ENCODE data around the gene THSD7A.
"Not testable (repeated sequence)": the region's sequence is repeated elsewhere in the genome, so short reads cannot be mapped to it uniquely, and the experiment has no call there.

THSD7A gene

DNA sequence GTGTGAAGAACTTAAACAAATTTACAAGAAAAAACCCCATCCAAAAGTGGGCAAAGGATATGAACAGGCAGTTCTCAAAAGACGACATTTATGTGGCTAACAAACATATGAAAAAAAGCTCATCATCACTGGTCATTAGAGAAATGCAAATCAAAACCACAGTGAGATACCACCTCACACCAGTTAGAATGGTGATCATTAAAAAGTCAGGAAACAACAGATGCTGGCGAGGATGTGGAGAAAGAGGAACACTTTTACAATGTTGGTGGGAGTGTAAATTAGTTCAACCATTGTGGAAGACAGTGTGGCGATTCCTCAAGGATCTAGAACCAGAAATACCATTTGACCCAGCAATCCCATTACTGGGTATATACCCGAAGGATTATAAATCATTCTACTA is 388.1 kb downstream of the THSD7A start:
- not testable (repeated sequence) for DNase-seq

DNA sequence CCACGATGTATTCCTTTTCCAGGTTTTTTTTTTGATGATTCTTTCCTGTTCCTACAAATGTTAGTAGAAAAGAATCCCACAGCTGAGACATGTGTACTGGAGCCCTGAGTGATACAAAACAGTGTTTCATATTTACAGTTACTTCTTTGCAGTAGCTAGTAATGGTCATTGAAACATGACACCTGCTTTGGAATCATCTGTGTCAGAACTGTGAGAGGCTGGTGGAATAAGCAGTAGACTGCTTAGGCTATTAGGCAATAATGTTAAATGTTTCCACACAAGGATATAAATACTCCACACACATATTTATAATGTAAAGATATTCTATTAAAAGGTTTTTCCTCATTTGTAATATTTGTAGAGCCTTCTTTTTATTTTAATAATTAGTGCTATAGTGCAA is 394.0 kb downstream of the THSD7A start:
- DNase-seq = no peak

DNA sequence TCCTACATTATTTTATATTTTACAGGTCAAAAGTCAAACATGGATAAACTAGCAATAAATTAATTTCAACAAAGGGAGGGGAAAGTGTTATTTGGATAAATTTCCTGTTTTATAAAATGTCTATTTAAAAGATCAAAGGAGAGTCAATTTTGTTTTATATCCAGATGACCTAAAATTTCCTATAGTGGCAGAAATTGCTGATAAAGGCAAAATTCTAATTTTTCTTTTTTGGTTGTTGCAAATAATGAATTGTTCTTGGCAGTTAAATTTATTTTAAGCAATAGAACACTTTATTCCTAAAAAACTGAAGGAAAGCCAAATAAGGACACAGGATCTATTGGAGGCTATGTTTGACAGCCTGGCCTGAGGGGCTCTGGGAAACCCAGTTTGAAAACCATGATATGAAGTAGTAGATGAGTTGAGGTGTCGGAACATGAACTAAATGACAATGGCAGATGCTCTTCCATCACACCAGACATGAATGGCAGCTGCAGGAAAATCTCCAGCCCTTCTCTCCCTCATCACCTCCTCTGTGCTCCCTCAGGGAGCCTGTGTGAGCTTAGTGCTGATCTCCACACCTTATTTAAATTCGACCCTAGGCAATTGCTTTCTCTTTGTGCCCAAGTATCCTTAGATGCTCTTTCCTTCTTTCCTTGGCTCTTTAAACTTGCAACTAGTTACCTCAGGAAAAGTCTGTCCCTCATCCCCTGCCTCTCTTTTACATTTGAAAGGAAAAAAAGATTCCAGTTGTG is 395.0 kb downstream of the THSD7A start:
- DNase-seq = no peak

DNA sequence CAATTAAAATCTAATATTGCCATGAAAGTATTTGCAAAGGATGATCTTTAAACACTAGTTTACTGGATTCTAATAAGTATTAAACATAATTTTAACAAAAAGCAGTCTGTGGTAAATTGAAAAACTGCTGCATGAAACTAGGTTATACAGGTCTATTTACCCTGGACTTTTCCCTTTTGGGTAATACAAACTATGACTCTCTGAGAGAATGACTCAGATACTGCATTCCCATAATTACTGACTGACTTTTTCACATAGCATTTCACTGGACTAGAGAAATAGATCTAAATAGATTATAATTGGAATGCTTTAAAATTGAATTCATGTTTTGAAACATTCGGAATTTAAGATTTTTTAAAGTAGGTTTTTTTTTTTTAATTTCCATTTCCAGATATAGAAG is 395.7 kb downstream of the THSD7A start:
- no peak for DNase-seq

DNA sequence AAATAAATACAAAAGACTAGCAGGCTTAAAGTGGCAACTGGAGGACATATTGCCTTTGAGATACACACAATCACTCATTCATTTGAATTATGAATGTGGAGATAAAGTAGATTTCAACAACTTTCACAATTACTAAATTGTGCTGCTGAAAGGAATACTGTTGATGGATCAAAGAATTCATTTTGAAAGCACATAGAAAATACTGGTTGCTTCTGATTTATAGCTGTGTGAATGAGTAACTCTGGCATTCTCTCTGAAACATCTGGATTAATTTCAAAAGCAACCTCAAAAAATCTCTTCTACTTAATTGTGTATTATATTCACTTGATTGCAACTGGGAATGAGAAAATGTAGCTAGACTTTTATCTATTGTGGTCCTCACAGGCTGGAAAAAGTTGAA is 397.6 kb downstream of the THSD7A start:
- no peak for DNase-seq

DNA sequence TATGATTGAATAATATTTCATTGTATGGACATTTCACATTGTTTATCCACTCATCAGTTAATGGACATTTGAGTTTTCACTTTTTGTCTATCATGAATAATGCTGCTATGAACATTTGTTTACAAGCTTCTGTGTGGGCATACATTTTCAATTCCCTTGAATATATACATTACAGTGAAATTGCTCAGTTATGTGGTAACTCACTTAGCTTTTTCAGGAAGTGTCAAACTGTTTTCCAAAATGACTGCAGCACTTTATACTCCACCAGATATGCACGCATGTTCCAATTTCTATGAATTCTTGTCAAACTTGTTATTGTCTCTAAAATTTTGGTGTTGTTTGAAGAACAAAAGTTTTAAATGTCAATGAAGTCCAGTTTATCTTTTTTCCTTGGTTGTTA is 401.2 kb downstream of the THSD7A start:
- no peak for DNase-seq

DNA sequence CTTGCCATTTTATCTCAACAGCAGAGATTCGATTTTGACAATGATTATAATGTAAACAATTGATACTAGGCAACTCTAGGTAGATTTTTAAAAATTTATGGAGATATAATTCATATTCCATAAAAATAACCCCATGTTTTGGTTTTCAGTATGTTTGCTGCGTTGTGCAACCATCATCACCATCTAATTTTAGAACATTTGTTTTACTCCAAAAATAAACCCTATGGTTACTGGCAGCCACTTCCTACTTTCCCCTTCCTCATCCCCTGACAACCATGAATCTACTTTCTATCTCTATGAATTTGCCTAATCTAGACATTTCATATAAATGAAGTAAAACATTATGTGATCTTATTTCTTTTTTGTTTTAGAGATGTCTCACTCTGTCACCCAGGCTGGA is 401.9 kb downstream of the THSD7A start:
- no peak for DNase-seq

DNA sequence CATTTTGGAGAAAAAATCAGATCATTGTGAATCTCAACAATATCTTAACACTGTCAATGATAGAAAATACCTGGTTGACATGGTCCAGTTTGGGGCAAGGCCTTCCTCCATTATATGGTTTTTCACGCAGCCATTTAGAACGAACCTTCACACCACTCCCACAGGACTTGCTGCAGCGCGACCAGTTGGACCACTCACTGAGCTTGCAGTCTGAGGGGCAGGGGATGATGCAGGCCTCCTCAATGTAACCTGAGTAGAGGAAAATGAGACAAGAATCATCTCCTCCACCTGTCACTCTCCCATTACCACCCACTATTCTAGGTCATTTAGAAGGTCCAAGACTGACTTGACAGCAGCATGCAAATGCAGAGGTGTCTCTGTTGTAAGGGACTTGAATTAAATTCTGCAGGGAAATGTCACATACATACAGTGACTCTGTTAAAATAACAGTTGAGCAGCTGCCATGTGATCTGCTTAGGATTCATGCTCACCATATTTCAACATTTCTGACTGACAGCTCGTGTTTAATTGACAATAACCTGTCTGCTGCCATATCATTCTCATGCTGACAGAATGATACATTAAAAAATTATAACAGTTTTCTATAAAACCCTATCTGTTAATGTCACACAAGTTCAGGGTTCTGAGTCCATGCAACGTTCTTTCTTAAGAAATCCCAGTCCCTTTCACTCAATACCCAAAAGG is 403.0 kb downstream of the THSD7A start:
- no peak for DNase-seq

DNA sequence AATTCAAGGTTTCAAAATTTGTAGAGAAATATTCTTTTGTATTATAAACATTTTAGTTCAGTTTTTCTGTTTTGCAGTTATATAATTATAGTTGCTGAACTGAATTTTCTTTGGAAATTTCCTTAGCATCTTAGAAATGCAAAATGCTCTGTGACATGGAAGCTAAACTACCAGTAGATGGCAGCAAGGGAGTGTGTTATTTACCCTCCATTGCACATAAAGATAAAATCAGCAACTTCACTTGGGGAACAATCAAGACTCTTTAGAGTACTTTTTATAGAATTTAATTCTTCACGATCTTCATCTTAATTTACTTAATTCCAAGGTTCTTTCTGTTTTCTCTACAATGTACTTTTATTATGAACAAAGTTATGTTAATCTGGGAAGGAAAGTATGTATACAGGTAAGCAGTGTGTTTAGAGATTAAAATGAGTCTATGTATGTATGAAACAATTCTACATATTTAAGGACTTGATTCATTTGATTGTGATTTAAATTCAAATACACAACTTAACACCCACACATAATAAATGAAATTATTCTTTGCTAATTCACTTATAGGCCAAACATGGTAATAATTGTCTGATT is 404.2 kb downstream of the THSD7A start:
- DNase-seq = peak; percentile 48

DNA sequence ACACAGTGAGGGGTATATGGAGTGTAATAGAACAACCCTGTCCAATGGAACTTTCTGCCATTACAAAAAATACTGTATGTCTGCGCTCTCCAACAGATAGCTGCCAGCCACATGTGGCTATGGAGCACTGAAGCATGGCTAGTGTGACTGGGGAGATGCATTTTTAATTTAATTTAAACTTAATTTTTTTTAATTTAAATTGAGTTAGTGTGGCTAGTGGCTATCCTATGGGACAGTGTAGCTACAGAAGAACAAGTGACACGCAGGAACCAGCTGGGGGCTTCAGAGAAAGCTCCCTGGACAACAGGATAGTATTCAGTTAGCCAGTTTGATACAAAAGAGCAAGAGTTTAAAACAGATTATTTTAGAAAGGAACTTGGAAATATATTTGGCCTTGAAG is 408.0 kb downstream of the THSD7A start:
- DNase-seq = no peak

DNA sequence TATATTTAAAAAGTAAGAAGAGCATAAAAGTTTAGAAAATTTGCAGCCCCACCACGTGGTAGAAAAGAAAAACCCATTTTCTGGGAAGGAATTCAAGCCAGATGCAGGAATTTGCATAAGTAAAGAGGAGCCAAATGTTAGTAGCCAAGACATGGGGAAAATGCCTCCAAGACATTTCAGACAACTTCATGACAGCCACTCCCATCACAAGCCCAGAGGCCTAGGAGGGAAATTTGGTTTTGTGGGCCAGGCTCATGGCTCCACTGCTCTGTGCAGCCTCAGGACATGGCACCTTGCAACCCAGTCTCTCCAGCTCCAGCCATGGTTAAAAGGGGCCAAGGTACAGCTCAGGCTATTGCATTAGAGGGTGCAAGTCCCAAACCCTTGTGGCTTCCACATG is 411.9 kb downstream of the THSD7A start:
- no peak for DNase-seq

DNA sequence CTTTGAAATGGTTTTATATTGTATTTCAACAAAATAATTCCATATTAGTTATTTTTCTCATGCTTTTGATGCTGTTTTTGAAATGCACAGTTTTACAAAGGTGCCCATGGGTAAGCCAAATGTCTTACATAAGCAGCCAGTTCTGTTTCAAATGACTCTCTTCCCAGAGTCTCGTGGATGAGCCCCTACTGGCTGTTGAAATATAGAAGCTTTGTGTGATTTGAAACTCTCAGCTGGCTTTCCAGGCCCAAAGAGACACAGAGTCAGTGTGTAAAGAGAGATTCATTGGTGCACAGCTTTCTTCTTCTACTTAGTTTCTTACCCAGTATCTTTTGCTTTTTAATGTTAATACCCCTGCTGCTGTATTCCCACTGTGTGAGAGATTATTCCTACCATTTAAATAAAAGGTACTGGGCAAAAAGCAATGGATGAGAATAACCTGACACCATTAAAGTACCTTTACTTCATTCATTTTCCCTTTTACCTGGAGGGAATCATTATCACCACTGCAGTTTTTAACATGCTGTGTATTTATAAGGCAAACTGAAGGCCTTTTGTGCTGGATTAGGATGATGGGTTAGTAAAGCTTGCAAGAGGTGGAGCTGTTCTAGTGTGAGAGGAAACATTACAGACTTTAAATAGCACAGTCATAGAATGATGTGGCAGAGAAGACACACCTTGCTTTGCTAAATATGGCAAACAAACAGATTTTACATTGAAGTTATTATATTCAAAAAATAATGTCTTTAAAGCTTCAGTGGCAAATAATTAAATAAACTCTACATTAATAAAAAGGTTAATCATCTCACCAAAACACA is 415.1 kb downstream of the THSD7A start:
- no peak for DNase-seq

DNA sequence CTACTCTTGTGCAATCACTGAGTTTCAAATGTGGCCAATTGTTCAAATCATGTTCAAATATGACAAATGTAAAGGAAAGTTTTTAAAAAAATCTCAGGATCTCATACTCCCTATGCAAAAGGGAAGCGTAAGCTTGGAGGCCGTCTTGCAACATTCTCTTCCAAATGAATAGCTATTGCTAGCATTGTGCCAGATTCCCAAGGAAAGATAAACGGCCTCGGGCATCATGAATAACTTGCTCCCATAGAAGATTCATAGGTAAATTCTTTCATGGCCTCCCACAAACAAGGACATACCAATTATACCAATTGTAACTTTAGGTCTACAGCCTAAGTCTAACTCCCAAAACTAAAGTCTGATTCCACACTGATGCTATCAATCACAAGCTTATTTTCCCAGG is 416.9 kb downstream of the THSD7A start:
- DNase-seq = no peak

DNA sequence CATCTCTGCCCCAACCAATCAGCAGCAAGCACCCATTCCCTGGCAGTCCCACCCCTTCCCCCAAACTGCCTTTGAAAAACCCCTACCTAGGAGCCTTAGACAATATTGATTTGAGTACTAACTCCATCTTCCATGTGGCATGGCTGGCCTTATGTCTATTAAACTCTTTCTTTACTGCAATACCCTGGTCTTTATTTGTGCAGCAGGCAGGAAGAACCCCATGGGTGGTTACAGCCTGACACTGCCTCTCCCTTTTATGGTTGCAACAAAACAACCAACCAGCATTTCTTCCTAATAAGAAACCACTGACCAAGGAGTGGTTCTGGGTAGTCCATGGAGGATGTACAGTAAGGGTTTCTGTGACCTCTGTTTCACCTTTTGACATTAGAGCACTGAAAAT is 418.1 kb downstream of the THSD7A start:
- no peak for DNase-seq

DNA sequence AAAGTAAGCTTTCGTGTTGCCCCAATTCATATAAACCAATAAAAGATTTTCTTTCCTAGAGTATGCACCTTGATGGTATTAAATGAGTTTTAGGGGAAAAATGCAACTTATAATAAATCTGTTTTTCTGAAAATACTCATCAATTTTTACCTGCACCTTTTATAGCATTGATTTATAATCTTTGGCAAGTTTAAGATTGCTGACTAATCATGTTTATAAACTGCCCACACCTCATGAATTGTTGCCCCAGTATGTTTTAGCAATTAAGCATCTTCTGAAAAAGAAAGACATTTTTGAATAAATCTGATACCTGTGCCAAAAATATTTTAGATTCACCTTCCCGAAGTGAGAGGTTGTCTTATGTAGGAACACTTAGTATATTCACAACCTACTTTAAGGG is 420.0 kb downstream of the THSD7A start:
- no peak for DNase-seq

DNA sequence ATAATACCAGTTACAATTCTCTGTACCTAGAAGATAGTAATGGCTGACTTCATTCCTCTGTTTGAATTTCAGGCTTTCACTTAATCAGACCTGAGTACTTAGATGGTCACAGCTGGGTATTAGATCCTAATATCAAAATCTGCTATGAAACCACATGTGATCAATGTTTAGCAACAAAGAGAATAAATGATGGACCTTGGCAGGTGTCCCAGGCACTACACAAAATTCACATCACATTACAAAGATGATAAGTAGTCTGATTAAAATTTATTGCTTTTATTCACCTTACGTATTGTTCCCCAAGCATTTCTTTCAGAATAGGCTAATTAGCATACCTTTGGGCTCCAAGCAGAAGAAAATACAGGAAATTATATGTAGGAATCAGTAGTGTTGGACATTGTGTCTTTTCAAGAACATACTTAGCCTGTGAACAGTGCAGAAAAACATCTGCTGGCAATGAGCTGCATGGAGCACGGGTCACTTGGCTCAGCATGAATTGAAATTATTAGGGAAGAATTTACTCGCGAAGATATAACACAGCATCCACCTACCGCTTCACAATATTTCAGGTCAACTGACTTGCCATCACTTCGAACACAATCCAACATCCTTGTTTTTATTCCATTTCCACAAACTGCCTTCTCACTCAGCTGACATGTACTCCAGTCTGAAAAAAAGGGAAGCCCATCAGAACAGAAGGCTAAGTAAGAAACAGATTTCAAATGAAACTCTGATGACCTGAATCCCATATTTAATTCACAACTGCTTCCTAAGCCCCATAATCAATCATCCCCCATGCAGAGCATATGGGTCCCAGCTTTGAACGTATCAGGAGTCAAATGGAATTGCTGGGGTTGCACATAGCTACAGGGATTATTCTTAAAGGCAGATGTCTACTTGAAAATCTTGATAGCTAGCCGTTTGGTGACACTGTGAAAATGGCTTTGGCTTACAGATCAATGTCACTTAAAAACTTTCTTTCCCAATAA is 421.0 kb downstream of the THSD7A start:
- no peak for DNase-seq

DNA sequence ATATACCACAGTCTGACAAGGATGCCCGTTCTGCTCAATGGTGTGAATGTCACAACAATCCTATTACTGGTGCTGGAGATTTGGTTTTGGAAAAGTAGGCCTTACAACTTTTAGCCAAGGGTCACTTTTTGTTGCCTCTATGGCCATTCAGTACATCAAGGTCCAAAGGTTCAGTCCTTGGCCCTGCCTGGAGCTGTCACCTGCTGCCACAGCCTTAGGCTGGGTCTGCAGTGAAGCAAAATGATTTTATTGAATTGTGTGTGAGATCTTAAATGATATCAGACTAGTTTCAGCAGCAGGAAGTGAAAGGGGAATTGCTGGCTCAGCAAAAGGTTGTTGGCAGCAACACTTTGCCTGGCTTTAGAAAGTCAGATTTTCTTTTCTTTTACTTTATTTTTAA is 427.6 kb downstream of the THSD7A start:
- DNase-seq = no peak

DNA sequence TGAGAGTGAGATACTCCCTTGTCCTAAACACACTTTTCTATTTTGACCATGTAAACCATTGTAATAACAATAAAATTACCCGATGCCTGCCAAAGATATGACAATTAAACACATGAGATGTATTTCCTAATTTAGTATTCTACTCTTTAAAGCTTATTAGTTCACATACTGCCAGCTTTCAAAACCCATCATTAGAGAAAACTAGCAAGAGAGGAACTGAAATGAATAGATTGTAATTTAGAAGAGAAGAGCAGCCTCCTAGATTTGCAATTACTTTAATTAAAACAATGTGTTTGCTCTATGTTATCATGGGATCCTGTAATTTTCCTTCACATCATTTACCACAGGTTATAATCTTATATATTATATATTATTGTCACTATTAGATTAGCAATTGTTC is 428.2 kb downstream of the THSD7A start:
- no peak for DNase-seq

DNA sequence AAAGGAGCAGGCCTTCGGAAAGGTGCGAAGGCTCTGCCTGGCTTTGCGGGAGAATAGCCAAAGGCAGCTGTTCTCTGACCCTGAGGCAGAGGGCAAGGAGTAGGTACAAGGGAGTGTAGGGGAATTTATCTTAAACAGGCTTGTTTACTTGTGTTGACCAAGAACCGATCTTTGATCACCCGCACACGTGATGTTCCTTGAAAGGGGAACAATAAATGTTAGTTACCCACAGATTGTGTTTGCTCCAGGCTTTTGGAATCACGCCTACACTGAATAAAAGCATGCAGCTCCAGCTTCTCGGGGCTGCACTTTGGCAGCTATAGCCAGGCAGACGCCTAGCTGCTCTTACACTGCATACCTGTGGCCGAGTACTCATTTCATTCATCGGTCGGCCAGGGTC is 437.6 kb downstream of the THSD7A start:
- DNase-seq = no peak

DNA sequence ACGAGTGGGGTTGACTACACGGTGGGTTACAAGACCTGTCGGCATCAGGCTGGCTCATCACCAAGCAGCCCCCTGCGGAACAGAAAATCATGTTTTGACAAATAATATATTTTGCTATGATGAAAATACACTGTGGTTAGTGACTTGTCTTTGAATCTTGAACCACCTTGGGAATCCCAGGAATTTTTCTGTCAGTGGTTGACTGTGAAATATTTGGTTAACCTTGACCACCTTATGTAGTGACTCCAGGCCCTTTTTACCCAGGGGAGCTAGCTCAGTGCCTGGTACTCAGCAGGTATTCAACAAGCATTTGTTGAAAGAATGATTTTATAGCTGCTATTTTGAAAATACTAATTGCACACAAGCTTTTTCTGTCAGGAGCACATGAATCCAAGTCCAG is 452.4 kb downstream of the THSD7A start:
- no peak for DNase-seq

DNA sequence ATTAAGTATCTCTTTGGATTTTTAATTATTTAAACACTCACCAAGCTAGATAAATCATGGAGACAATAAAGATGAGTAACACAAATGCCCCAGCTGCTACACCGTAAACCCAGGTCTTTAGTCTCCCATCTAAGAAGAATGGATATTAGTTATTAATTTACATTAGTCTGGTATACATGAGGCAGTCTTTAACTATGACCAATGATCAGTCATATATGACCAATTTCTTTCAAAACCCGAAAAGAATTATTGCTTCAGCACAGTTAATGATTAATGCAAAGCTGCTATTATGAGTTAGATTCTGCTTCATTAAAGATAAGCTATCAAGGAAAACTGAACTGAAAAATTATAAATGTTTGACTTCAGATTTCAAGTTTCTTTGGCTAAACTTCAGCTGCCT is 455.5 kb downstream of the THSD7A start:
- DNase-seq = no peak

DNA sequence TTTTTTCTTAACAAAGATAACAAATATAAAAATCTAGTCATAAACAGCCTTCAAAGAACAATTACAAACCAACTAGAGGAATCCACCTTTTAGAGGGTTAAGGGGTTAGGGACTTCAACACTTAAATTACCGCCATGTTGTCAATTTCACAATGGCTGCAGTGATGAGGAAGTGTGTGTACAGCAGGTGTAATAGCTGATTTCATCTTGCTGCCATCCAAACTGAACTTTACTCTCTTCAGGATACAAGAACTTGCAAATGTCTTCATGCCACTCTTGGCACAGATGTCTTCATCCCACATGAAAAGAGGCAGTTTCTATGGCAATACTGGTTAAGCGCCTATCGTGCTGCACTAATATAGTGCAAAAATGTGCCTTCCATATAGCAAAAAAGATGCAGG is 457.4 kb downstream of the THSD7A start:
- no peak for DNase-seq

Data from NCI-H2107 (cell line).